Heart right ventricle (tissue), 16 donors: ENCODE measurements around the gene MAP7D2. TPM values are rescaled to one million over a fixed set of nuclear protein-coding genes. Genes with fewer than 3 reads are reported as not detected.

Experiments used
- ATAC-seq, 8 donors: fragments of 200-7000 bp; cut with Tn5 transposase; one replicate each; pipeline ENCODE4 v1.9.1; 2020; ENCODE audit warnings: mild to moderate bottlenecking in 8 of 8, moderate library complexity in 8 of 8, moderate number of reproducible peaks in 1 of 8
- DNase-seq, 2 donors: peaks; one replicate each; pipeline ENCODE4 v3.0.0-alpha.2; 2020
- H3K27ac ChIP-seq, 10 donors: fragments of 200-600 bp; sonication (generic) in 2 of 10; one replicate each; pipeline versions ENCODE4 v1.5.0 to v1.8.0; 2020 to 2022; ENCODE audit warnings: mild to moderate bottlenecking in 3 of 10
- H3K27me3 ChIP-seq, 7 donors: fragments of 200-600 bp; one replicate each; pipeline ENCODE4 v1.8.0; 2021 to 2022; ENCODE audit warnings: mild to moderate bottlenecking in 2 of 7
- H3K36me3 ChIP-seq, 9 donors: fragments of 200-600 bp; sonication (generic) in 1 of 9; one replicate each; pipeline versions ENCODE4 v1.5.0 to v1.8.0; 2020 to 2022; ENCODE audit warnings: mild to moderate bottlenecking in 2 of 9
- H3K4me1 ChIP-seq, 9 donors: fragments of 200-600 bp; sonication (generic) in 1 of 9; one replicate each; pipeline versions ENCODE4 v1.5.0 to v1.8.0; 2020 to 2022; ENCODE audit warnings: mild to moderate bottlenecking in 4 of 9
- H3K4me3 ChIP-seq, 10 donors: fragments of 200-600 bp; sonication (generic) in 2 of 10; one replicate each; pipeline versions ENCODE4 v1.5.0 to v1.8.0; 2020 to 2022; ENCODE audit warnings: mild to moderate bottlenecking in 7 of 10, moderate library complexity in 2 of 10
- H3K9me3 ChIP-seq, 11 donors: fragments of 200-600 bp in 10 of 11; sonication (generic) in 2 of 11; one replicate each; pipeline versions ENCODE4 v1.5.0 to v1.8.0; 2013 to 2022; ENCODE audit warnings: mild to moderate bottlenecking in 2 of 11, control low read depth in 1 of 11, moderate library complexity in 1 of 11
- WGBS, 2 donors: extraction: QIAGEN DNeasy Blood & Tissue Kit; methylation state at CpG; one replicate each; pipeline ENCODE4 v1.1.7; 2013; ENCODE audit warnings: inconsistent platforms in 1 of 2; 5-methylcytosine and 5-hydroxymethylcytosine counted together
- intact Hi-C, 10 donors: fragments of 100-400 bp; cut with DNase I; formaldehyde crosslinking; loops; one replicate each; pipeline versions ENCODE4 v1.11.1 to v1.14.2; 2022
- polyA plus RNA-seq, 2 donors: library from polyadenylated mRNA; stranded (reverse); fragments of 200-250 nt; gene quantifications; one replicate each; pipeline ENCODE4 v1.2.3, GENCODE V29; 2013
- total RNA-seq, 10 donors: library from RNA; stranded (reverse); fragmentation: NEBNext Ultra II Directional in 3 of 10; extraction: Animal tissue kit (Norgen Biotek cat#: 25700) in 3 of 10; gene quantifications; one replicate each; pipeline versions ENCODE4 v1.2.1 to v1.2.4, GENCODE V29; 2021 to 2023
- TF ChIP-seq, protein P1 (sequence below), 9 donors: fragments of 200-600 bp; sonication (generic) in 2 of 9; IDR thresholded peaks; one replicate each; pipeline versions ENCODE4 v1.5.0 to v1.8.0; 2021 to 2022; ENCODE audit warnings: antibody characterized with exemption in 9 of 9, mild to moderate bottlenecking in 5 of 9, moderate library complexity in 1 of 9
- donor health status: Arrhythmogenic right ventricular cardiomyopathy.
- donor health status: ischemic (EF 13 %, LVEDD 7.1; RV severe dilation, severe dysfunction).
- donor health status: healthy with polysubstance abuse.
- donor health status: DM: no; HTN: yes; CAD: no.
- donor health status: DM: no; HTN: no; CAD: no.
- donor health status: ischemic (EF 25% LVEDD 6.9; RV normal size, moderate dysfunction).
- donor health status: ischemic (EF 25% LVEDD 5.7; RV mildly dilated, moderate dysfunction).
- donor health status: healthy.
- donor health status: DM: yes; HTN: yes; CAD: no.
- donor health status: Ischemic cardiomyopathy.
- donor health status: ischemic (EF 35%, LVEDD 5.7; RV mildly dilated, moderate dysfunction).
- donor health status: nonischemic (EF 11% LVEDD 7.7; RV severe dilation, severe dysfunction).
- donor health status: DM: yes; HTN: yes; CAD: no.
- donor health status: PGD.
- donor health status: ischemic (EF 29% LVEDD 5.4; RV normal size, mild dysfunction).
- donor health status: nonischemic (EF 23%, LVEDD 6.1; RV moderate dilation, normal function).

The MAP7D2 gene
- total and polyA plus RNA-seq, 12 donors: 0.03 to 0.82 (median 0.38) TPM

- WGBS, 2 donors: 84 to 93% methylated on average over 5 to 6 of the region's 6 CpGs
- Histone ChIP-seq H3K27ac (no peak overlapping the region), H3K9me3 (no peaks in the 10 kb centered on the region), H3K4me1 (no peaks in the 10 kb centered on the region), H3K27me3 (peaks cover 0 to 2% (median 0%) of the 10 kb centered on the region in 7 donors), H3K4me3 (no peak overlapping the region), H3K36me3 (no peaks in the 10 kb centered on the region)
- TF ChIP-seq, protein P1, sequence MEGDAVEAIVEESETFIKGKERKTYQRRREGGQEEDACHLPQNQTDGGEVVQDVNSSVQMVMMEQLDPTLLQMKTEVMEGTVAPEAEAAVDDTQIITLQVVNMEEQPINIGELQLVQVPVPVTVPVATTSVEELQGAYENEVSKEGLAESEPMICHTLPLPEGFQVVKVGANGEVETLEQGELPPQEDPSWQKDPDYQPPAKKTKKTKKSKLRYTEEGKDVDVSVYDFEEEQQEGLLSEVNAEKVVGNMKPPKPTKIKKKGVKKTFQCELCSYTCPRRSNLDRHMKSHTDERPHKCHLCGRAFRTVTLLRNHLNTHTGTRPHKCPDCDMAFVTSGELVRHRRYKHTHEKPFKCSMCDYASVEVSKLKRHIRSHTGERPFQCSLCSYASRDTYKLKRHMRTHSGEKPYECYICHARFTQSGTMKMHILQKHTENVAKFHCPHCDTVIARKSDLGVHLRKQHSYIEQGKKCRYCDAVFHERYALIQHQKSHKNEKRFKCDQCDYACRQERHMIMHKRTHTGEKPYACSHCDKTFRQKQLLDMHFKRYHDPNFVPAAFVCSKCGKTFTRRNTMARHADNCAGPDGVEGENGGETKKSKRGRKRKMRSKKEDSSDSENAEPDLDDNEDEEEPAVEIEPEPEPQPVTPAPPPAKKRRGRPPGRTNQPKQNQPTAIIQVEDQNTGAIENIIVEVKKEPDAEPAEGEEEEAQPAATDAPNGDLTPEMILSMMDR (IDR thresholded peaks at IDR 0.05): no peak
- ATAC-seq: no peak
- intact Hi-C loops: no loop called here
- DNase-seq: no peak
Measured at GRCh38 chrX:20037186-20037585, 79.5 kb downstream of the MAP7D2 start.

- 79 to 81% methylated on average over 2 of the region's 2 CpGs for WGBS, 2 donors
- no peaks in the 10 kb centered on the region for H3K9me3 ChIP-seq
- TF ChIP-seq, protein P1 (IDR thresholded peaks at IDR 0.05): no peak
- H3K4me3 ChIP-seq: no peak overlapping the region
- no peaks in the 10 kb centered on the region for H3K4me1 ChIP-seq
- intact Hi-C loops: no loop called here
- no peak for DNase-seq
- H3K36me3 ChIP-seq: no peaks in the 10 kb centered on the region
- peaks cover 0 to 24% (median 0%) of the 10 kb centered on the region in 7 donors for H3K27me3 ChIP-seq
- ATAC-seq: no peak
- no peak overlapping the region for H3K27ac ChIP-seq
Measured at GRCh38 chrX:20032201-20032600, 84.5 kb downstream of the MAP7D2 start.

GRCh38 chrX:20029728-20030127 lies 87.0 kb downstream of the MAP7D2 start:
- WGBS, 2 donors: 39 to 69% methylated on average over 2 of the region's 2 CpGs
- H3K9me3 ChIP-seq: no peaks in the 10 kb centered on the region
- TF ChIP-seq, protein P1 (IDR thresholded peaks at IDR 0.05): no peak
- no peak for DNase-seq
- intact Hi-C loops: no loop called here
- no peak overlapping the region for H3K4me3 ChIP-seq
- H3K27me3 ChIP-seq: peaks cover 0 to 24% (median 0%) of the 10 kb centered on the region in 7 donors
- H3K27ac ChIP-seq: no peak overlapping the region
- no peaks in the 10 kb centered on the region for H3K4me1 ChIP-seq
- H3K36me3 ChIP-seq: no peaks in the 10 kb centered on the region
- no peak for ATAC-seq

DNA sequence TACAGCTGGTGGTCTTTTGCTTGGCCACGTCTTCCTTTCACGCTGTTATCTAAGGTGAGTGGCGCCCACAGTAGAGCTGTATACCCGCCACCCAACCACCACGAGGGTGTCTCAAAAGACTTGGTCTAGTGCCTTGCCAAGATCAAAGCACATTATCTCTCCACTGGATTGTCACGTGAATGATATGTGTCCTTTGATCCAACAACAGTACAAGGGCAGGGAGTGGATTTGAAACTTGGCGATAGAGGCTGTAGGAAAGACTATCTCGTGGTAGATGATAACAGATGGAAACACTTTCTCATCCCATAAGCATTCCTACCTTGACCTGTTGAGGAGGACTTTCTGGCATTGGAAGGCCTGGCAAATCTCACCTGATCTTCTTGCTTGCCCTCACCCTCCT lies 88.1 kb downstream of the MAP7D2 start:
- TF ChIP-seq, protein P1 (IDR thresholded peaks at IDR 0.05): no peak
- H3K27ac ChIP-seq: no peak overlapping the region
- H3K9me3 ChIP-seq: no peaks in the 10 kb centered on the region
- peaks cover 0 to 24% (median 0%) of the 10 kb centered on the region in 7 donors for H3K27me3 ChIP-seq
- DNase-seq (no peak), ATAC-seq (no peak)
- intact Hi-C loops: no loop called here
- 79% methylated on average over 8 of the region's 8 CpGs for WGBS, 2 donors
- no peaks in the 10 kb centered on the region for H3K36me3 ChIP-seq
- H3K4me3 ChIP-seq: no peak overlapping the region
- H3K4me1 ChIP-seq: no peaks in the 10 kb centered on the region
